SH-SY5Y (cell line): ENCODE measurements around the gene MEIOSIN.

ENCODE experiments used
- GATA2 ChIP-seq: IDR thresholded peaks from 2 replicates; pipeline ENCODE4 v1.6.1; 2011; ENCODE audit warnings: mild to moderate bottlenecking, low read depth, low read length
- GATA3 ChIP-seq: IDR thresholded peaks from 2 replicates; pipeline ENCODE4 v1.6.1; 2011; ENCODE audit warnings: low read depth, mild to moderate bottlenecking, low read length, moderate library complexity

DNA sequence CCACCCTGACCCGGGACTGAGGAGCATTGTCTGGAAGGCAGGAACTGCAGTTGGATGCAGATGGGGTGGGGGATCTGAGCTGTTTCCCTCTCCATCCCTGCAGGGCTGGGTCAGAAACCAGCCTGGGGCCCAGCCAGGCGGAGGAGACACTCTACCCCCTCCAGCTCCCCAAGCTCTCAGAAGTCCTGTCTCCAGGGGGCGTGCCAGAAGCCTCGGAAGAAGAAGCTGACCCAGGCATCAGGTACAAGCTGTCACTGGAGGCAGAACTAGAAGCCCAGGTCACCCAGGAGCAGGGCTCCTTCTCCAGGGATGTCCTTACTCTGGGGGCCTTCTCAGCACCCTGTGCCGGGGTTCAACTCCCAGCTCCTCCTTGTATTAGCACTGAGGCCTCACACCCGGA lies 20.3 kb downstream of the MEIOSIN start:
- TF ChIP-seq GATA2 (no peak), GATA3 (no peak)
